ENCODE data around the gene CDC42. TPM values are rescaled to one million over a fixed set of nuclear protein-coding genes. Genes with fewer than 3 reads are reported as not detected.
A peak's percentile ranks its signal among the peaks of the same experiment; 100 is the strongest.

CDC42 gene
- total RNA-seq, 1 experiment from 2014 or later = 217 TPM

- Histone ChIP-seq H3K79me2 (ENCODE audit: insufficient read depth, low read length) (peaks cover 39% of the 10 kb centered on the region), H3K27ac (ENCODE audit: low read depth, low read length) (peak overlapping the region; percentile 74; the same call in 1 of the 2 replicates), H3K27me3 (ENCODE audit: insufficient read depth, low read length) (no peaks in the 10 kb centered on the region), H2AFZ (ENCODE audit: low read depth, low read length, poor library complexity, severe bottlenecking) (no peak overlapping the region), H3K9ac (ENCODE audit: low read length) (peak overlapping the region; percentile 97; the same call in 1 of the 2 replicates), H4K20me1 (ENCODE audit: insufficient read depth) (peaks cover 23% of the 10 kb centered on the region; the same call in 1 of the 2 replicates), H3K9me3 (ENCODE audit: control insufficient read depth in 1 of 2, insufficient read depth in 1 of 2, low read depth in 1 of 2, low read length in 2 of 2) (no peaks in the 10 kb centered on the region), H3K4me3 (replicated peaks in 1 of 2; ENCODE audit: low read depth in 1 of 2, low read length in 2 of 2) (peak overlapping the region; percentile 77 to 95; a peak in 2 of 4 replicates), H3K9me2 (ENCODE audit: insufficient read depth) (no peaks in the 10 kb centered on the region), H3K4me1 (ENCODE audit: control insufficient read depth in 1 of 2, insufficient read depth in 2 of 2, low read length in 2 of 2) (peaks cover 23 to 43% of the 10 kb centered on the region in 2 experiments), H3K4me2 (ENCODE audit: low read length) (peak overlapping the region; percentile 78), H3K36me3 (ENCODE audit: control insufficient read depth in 1 of 2, insufficient read depth in 2 of 2, low read length in 2 of 2) (peaks cover 2 to 5% of the 10 kb centered on the region in 2 experiments; a peak in 2 of 4 replicates)
- intact Hi-C loops (cut with micrococcal nuclease) = loop anchor here (1.0 kb wide), 1 partner anchor 26 kb away; no protein-coding TSS in a partner anchor
- BruUV-seq (replicated peaks) = no TSS peak
- POLR2A ChIA-PET = interaction anchor here (1.2 to 2.7 kb wide), 3 partner anchors 12 to 27 kb away, joined by 4 to 18 read pairs (median 4); no protein-coding TSS in a partner anchor
- no peak for DNase-seq (ENCODE audit: low read depth, low spot score)
- RAD21 ChIA-PET (ENCODE audit: low non-redundant PET in 1 of 2, low total read pairs in 2 of 2, uncharacterized antibody in 2 of 2, unreplicated experiment in 2 of 2) = interaction anchor here in 1 of 2 experiments (1.8 kb wide), 1 partner anchor 26 kb away, joined by 7 read pairs; no protein-coding TSS in a partner anchor
- ATAC-seq = no peak
- TF ChIP-seq ZNF274 (IDR thresholded peaks at IDR 0.05; ENCODE audit: low read depth, low read length) (no peak), CBX3 (IDR thresholded peaks at IDR 0.05; ENCODE audit: low read depth) (no peak), EZH2phosphoT487 (IDR thresholded peaks at IDR 0.05; ENCODE audit: borderline replicate concordance) (no peak)
- CTCF ChIA-PET = interaction anchor here (1.0 to 1.7 kb wide), 3 partner anchors 12 to 28 kb away, joined by 3 to 4 read pairs (median 4); no protein-coding TSS in a partner anchor
These were observed 848 bp upstream of the CDC42 start for GRCh38 chr1:22051607-22052114.

DNA sequence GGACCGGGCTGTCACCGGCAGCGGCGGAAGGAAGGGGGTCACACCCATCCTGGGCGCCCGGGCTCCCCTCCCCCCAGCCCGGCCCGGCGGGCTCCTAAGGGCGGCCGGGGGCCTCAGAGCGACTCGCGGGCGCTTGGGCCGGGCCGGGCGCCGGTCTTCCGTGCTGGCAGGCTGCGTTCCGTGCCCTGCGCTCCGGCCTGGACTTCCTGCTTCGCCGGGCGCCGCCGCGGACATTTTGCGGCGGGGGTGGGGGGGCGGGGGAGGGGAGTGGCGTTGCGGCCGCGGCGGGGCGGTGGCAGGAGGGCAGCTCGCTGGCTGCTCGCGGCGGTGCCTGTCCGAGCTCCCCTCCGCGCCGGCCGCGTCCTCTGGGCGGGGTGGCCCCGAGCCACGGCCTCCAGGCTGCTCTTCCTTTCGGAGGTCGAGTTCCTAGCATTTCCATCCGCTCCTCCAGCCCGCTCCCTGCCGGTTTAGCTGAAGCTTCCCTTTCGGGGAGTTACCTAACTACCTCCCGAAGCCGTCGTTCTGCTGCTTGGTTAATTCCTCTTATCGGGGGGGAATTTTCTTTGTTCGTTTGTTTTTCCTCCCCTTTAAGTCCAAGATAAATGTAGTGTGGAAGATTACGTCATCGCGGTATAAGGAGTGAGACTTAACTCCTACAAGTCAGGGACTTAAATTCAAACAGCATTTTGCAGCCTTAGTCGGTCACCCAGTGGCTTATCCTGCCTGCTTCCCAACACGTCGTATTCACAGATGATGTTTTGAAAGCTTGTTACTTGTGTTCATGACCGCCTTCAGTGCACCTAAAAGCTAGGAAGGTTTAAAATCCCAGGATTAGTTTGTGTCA lies 730 bp downstream of the CDC42 start:
- BruUV-seq (replicated peaks) = no TSS peak
- Histone ChIP-seq H3K79me2 (ENCODE audit: insufficient read depth, low read length) (peaks cover 54% of the 10 kb centered on the region), H3K9me2 (ENCODE audit: insufficient read depth) (no peaks in the 10 kb centered on the region), H3K9ac (ENCODE audit: low read length) (peak overlapping the region; percentile 97), H3K9me3 (ENCODE audit: control insufficient read depth in 1 of 2, insufficient read depth in 1 of 2, low read depth in 1 of 2, low read length in 2 of 2) (no peaks in the 10 kb centered on the region), H2AFZ (ENCODE audit: low read depth, low read length, poor library complexity, severe bottlenecking) (no peak overlapping the region), H3K27me3 (ENCODE audit: insufficient read depth, low read length) (no peaks in the 10 kb centered on the region), H3K36me3 (ENCODE audit: control insufficient read depth in 1 of 2, insufficient read depth in 2 of 2, low read length in 2 of 2) (peaks cover 2 to 18% of the 10 kb centered on the region in 2 experiments; a peak in 2 of 4 replicates), H3K4me2 (ENCODE audit: low read length) (peak overlapping the region; percentile 78), H3K4me3 (replicated peaks in 1 of 2; ENCODE audit: low read depth in 1 of 2, low read length in 2 of 2) (peak overlapping the region; percentile 77 to 95), H3K27ac (ENCODE audit: low read depth, low read length) (peak overlapping the region; percentile 74), H3K4me1 (ENCODE audit: control insufficient read depth in 1 of 2, insufficient read depth in 2 of 2, low read length in 2 of 2) (peaks cover 23 to 42% of the 10 kb centered on the region in 2 experiments), H4K20me1 (ENCODE audit: insufficient read depth) (peaks cover 31% of the 10 kb centered on the region; the same call in 1 of the 2 replicates)
- DNase-seq (ENCODE audit: low read depth, low spot score) = no peak
- ChIA-PET POLR2A (interaction anchor here (1.1 to 2.7 kb wide), 5 partner anchors 9 to 31 kb away, joined by 3 to 18 read pairs (median 4); no protein-coding TSS in a partner anchor), RAD21 (ENCODE audit: low non-redundant PET in 1 of 2, low total read pairs in 2 of 2, uncharacterized antibody in 2 of 2, unreplicated experiment in 2 of 2) (interaction anchor here in 1 of 2 experiments (1.8 kb wide), 1 partner anchor 28 kb away, joined by 7 read pairs; no protein-coding TSS in a partner anchor), CTCF (interaction anchor here (1.0 to 1.4 kb wide), 3 partner anchors 13 to 30 kb away, joined by 3 to 4 read pairs (median 3); no protein-coding TSS in a partner anchor)
- peak; percentile 60 for ATAC-seq
- intact Hi-C loops (cut with micrococcal nuclease) = no loop called here
- TF ChIP-seq RAD21 (IDR thresholded peaks at IDR 0.05; ENCODE audit: low read depth) (no peak), CEBPB (IDR thresholded peaks at IDR 0.05; ENCODE audit: low read depth) (no peak), SIN3A (IDR thresholded peaks at IDR 0.05; ENCODE audit: low read depth) (peak; percentile 24; the same call in 1 of the 2 replicates), POLR2A (IDR thresholded peaks at IDR 0.05; ENCODE audit: borderline replicate concordance, extremely low read depth, insufficient read depth, insufficient read length) (no peak), EGR1 (IDR thresholded peaks at IDR 0.05; ENCODE audit: low read depth) (no peak), ZFX (IDR thresholded peaks at IDR 0.05) (no peak), POLR2AphosphoS5 (IDR thresholded peaks at IDR 0.05; ENCODE audit: low read depth, low read length) (no peak), CTCF (IDR thresholded peaks at IDR 0.05 in 2 of 3, conservative IDR thresholded peaks at IDR 0.05 in 1 of 3; ENCODE audit: borderline replicate concordance in 1 of 3, insufficient read depth in 1 of 3, low read depth in 2 of 3, low read length in 2 of 3) (no peak), YY1 (IDR thresholded peaks at IDR 0.05; ENCODE audit: extremely low read depth, insufficient replicate concordance, low read depth, low read length) (peak; percentile 46)
